Hematopoietic multipotent progenitor cell treated with erythropoietin and hydrocortisone succinate and interleukin-3 and kit ligand, for 15 days (in vitro differentiated cells): ENCODE data around the gene MOB3A.
"Not testable (repeated sequence)": the region's sequence is repeated elsewhere in the genome, so short reads cannot be mapped to it uniquely, and the experiment has no call there.

ENCODE experiments used
- DNase-seq: peaks from one replicate; pipeline ENCODE4 v3.0.0-alpha.2; 2015; ENCODE audit warnings: low spot score

The MOB3A gene

GRCh38 chr19:2034253-2034652, 61.9 kb downstream of the MOB3A start:
- not testable (repeated sequence) for DNase-seq

GRCh38 chr19:2033825-2034159, 62.3 kb downstream of the MOB3A start:
- DNase-seq: no peak

DNA sequence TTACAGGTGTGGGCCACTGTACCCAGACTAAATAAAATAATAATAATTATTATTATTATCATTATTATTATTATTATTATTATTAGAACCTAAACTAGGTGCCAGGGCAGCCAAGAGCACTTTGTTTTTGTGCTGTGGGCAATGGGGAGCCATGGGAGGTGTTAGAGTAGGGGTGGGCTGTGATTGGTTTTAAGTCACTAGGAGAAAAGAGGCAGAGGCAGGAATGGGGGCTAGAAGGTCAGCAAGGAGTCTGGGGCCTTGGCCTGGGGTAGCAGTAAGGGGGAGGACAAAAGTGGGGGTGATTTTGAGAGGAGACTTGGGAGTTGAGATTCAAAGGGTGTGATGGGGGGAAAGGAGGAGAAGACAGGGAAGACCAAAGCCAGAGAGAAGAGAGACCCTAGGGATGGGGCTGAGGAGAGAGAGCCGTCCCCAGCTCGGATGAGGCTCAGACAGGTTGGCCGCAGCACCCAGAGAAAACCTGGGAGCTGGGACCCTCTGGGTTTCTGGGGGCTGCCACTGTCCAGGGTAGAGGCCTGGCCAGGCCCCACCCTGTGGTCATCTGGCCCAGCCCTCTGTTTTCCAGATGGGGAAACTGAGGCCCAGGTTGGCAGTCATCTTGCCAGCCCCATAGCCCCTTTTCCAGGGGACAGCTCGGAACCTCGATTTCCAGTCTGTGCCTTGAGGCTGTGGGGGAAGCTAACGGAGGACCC, 62.9 kb downstream of the MOB3A start:
- no peak for DNase-seq

GRCh38 chr19:2032296-2032941, 63.7 kb downstream of the MOB3A start:
- DNase-seq: no peak

DNA sequence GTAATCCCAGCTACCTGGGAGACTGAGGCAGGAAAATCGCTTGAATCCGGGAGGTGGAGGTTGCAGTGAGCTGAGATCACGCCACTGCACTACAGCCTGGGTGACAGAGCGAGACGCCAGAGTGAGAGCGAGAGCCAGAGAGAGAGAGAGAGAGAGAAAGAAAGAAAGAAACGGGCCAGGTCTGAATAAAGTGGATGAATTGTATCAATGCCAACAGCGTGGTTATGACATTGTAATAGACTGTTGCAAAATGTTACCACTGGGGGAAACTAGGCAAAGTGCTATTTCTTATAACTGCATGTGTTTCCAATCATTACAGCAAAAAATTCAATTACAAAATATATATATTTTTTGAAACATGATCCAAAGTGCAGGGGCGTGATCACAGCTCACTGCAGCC, 68.8 kb downstream of the MOB3A start:
- DNase-seq: no peak

GRCh38 chr19:2026770-2027169, 69.4 kb downstream of the MOB3A start:
- DNase-seq: no peak

DNA sequence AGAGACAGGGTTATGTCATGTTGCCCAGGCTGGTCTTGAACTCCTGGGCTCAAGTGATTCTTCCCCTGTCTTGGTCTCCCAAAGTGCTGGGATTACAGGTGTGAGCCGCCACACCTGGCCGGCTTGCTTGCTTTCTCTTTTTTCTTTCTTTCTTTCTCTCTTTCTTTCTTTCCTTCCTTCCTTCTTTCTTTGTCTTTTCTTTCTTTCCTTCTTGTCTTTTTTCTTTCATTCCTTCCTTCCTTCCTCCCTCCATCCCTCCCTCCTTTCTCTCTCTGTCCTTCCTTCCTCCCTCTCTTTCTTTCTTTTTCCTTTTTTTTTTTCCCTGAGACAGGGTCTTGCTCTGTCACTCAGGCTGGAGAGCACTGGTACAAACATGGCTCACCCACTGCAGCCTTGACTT, 73.8 kb downstream of the MOB3A start:
- no peak for DNase-seq

- DNase-seq: no peak
These were observed 74.5 kb downstream of the MOB3A start for GRCh38 chr19:2021453-2022140.
